HG03558 (cell line): ENCODE results near the gene CKAP4.

Experiments
- ATAC-seq: cut with Tn5 transposase; IDR thresholded peaks from one replicate; pipeline ENCODE4 v1.9.1; 2021; ENCODE audit warnings: moderate number of reproducible peaks; ENCODE audit not compliant: unreplicated experiment; ENCODE audit errors: extremely low read depth

The CKAP4 gene

DNA sequence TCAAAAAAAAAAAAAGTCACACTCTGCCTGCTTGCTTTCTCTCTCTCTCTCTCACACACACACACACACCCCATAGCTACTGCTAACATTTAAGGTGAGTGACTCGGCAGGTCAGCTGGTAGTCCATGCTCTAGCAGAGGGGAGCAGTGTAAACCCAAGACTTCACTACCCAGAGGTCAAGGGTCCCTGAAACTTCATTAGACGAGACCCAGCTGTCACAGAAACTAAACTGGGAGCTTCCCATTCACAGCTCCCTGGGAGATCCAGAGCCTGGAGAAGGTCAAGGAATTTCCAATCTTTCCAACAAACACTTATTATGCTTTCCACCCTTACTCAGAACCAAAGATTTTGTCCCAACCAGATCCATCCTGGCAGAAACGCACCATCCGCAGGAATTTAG is 33.2 kb downstream of the CKAP4 start:
- no peak for ATAC-seq

GRCh38 chr12:106213662-106214061 is 34.2 kb downstream of the CKAP4 start:
- no peak for ATAC-seq

DNA sequence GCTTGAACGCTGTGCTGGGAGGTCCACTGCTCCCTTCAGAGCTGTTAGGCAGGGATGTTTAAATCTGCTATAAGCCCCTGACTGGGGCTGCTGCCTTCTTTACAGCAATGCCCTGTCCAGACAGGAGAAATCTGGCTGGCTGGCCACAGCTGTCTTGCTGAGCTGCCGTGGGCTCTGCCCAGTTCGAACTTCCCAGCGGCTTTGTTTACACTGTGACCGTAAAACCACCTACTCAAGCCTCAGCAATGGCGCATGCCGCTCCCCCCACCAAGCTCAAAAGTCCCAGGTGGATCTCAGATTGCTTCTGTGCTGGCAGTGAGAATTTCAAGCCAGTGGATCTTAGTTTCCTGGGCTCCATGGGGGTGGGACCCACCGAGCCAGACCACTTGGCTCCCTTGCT is 35.8 kb downstream of the CKAP4 start:
- no peak for ATAC-seq

DNA sequence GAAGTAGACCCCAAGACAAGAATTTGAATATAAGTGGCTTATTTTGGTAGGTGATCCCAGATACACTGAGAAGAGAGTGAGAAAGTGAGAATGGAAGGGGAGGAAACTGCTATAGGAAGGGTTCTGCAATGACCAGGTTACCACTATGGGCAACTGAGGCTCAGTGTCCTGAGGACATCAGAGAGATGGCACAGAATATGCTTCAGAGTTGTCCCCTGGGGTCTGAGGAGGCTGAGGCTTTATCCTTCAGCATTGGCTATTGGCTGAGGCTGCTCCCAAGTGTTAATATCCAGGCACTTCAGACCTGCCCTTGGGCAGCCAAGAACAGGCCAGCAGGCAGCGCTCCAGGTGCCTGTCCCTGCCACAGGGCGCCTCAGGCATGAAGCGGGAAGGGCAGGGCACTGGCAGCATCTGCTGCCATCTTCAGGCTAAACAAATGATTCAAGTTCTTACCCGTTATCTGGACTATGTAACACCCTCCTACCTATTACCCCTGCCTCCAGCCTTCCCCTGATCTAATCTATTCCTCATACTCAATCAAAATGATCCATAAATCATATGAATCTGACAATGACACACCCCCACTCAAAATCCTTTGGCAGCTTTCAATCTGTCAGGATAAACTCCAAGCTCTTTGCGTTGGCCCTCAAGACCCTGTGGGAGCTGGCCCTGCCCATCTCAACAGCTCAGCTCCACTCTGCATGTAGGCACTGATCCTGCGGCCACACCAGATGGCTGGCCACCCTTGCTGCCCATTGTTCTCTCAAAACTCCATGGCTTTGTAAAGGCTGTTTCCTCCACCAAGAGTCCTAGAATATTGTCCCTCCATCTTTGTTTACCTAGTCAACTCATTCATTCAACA is 42.4 kb downstream of the CKAP4 start:
- no peak for ATAC-seq

GRCh38 chr12:106204312-106204711 is 43.5 kb downstream of the CKAP4 start:
- no peak for ATAC-seq

- ATAC-seq: no peak
Observed at GRCh38 chr12:106197906-106198623, 49.8 kb downstream of the CKAP4 start.

GRCh38 chr12:106195621-106196027 is 52.2 kb downstream of the CKAP4 start:
- ATAC-seq: no peak

DNA sequence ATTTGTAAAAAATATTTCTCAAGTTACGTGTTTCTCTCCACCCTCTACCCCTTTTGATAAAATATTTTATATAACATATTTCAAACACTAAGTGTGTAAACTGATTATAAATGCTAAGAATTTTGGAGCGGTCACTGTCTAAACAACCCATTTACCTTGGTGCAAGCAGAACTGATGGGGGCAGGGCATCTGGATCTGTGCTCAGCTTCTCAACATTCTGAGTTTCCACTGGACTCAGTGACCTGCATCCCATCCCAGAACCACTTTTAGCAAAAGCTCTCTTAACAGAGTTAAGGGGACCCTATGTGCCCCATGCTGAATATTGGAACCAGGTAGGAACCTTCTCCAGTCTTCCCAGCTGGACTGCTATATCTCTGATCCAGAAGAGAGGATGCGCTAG is 53.5 kb downstream of the CKAP4 start:
- ATAC-seq: no peak

DNA sequence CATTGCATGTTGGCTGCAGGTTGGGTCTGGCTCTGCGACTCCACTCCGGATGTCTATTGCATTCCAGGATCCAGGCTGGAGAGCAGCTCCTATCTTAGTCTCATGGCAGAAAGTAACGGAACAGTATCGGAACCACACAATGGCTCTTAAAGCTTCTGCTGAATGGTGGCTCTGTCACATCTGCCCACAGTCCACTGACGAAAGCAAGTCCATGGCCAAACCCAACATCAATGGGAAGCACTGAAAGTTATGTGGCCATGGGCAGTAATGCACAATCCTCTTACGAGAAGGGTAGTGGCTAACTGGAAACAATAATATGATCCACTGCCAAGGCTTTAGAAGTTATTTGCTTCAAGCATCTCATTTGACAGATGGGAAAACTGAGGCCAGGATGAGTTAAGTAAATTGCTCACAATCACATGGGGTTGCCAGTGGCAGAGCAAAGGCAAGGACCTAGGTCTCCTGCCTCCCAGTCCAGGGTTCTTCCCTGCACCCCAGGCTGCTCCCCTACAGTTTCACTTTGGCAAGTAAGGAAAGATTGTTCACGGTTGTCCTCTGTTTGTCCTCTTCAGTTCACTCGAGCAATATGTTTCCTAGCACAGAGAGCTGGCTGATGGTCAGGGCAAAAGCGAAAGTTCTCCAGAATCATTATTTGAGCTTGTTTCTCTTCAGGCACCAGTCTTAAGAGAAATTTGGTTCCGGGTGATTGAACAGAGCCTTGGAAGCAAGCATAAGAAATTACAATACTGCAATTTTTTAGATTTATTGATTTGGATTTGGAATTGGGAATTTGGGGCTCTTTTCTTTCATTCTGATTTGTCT is 54.2 kb downstream of the CKAP4 start:
- no peak for ATAC-seq

- ATAC-seq: no peak
Observed at GRCh38 chr12:106192659-106193393, 55.0 kb downstream of the CKAP4 start.

GRCh38 chr12:106190581-106190980 is 57.2 kb downstream of the CKAP4 start:
- no peak for ATAC-seq

GRCh38 chr12:106189341-106189740 is 58.5 kb downstream of the CKAP4 start:
- no peak for ATAC-seq

DNA sequence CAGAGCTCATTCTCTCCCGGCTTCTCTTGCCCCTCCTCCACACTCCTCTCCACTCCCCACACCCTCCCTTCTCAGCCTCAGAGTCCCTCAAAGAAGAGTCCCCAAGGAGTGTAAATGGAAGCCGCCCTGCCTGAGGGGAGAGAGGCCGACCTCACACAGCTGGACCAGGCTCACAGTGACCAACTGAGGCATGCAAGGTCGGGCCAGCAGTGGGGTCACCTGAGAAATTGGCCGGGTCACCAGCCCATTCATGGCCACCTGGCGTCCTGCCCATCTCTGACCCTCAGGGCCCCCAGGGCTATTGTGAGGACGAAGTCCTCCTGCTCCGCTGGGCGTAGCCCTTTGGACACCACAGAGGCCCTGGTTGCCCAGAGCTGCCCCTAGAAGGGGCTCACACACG is 59.6 kb downstream of the CKAP4 start:
- no peak for ATAC-seq
